NCI-H146 (cell line): ENCODE measurements around the gene ALKBH2.

Source experiments
- DNase-seq: peaks from one replicate; lab custom pipeline; 2025; lab: John Stamatoyannopoulos, UW

Gene ALKBH2

DNA sequence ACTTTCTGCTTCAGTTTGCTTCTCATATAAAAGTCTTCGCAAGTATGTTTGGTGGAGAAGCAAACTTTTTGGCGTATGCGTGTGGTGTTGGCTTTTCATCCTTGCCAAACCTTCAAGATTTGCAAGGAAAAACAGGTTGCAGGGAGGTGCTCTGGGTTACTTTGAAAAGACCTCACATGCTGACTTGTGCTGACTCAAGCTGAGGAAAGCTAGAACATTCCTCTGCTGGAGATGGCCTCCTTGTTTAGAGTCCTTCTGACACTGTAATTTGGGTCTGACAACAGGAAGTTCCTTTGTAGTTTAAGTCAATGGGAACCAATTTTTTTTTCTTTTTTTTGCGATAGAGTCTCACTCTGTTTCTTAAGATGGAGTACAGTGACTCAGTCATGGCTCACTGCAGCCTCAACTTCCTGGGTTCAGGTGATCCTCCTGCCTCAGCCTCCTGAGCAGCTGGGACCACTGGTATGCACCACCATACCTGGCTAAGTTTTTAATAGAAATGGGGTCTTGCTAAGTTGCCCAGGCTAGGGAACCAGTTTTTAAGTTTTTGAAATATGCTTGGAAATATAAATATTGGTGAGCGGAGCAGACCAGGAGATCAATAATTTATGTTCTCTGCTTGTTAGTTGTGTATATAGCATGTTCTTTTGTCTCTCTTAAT, 20.5 kb upstream of the ALKBH2 start:
- no peak for DNase-seq

DNA sequence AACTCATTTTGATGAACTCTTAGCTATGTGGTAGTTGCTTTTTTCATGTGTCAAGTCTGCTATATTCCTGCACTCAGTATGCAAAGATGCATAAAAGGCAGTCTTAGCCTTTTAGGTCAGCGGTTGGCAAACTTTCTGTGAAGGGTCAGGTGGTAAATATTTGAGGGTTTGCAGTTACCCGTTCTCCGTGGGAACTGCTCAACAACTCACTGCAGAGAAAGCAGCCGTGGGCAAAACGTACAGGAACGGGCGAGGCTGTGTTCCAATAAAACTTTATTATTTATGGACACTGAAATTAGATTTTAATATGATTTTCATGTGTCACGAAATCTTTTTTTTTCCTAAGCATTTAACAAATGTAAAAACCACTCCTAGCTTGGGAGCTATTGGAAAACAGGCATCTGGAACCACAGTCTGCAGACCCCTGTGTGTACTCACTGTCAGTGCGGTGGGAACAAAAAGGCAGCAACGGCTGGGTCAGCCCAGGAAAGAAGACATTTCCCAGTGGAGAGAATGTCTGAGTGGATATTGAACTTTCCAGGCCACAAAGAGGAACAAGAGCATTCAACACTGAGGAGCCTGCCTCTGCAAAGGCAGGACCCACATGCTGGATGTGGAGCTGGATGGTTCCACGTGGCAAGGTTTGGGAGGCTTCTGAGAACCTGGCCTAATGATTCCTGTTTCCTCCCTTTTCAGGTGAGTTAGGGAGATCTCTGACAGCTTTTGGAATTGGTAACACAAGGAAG, 19.6 kb upstream of the ALKBH2 start:
- no peak for DNase-seq

DNA sequence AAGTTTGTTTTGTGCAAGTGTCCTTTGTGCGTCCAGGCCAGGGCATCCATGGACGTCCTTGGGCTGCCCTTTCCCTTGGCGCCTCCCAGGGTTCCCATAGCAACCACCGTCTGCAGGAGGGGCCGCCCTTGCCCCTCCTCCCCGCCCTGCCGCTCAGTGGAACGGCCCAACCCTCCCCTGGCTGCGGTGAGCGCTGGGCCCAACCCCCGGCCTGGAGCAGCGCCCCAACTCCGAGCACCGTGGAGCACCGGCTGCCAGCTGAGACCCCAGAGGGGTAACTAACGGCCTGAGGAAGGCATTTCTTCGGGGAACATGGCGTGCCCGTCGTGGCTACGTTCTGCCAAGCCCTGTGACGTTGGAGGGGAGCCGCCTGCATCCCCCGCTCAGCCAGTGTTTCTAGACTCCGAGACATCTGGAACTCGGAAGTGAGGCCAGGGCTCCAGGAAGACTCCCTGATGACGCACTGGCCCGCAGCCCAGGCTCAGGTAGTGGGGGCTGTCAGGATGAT, 17.8 kb upstream of the ALKBH2 start:
- DNase-seq = no peak

DNA sequence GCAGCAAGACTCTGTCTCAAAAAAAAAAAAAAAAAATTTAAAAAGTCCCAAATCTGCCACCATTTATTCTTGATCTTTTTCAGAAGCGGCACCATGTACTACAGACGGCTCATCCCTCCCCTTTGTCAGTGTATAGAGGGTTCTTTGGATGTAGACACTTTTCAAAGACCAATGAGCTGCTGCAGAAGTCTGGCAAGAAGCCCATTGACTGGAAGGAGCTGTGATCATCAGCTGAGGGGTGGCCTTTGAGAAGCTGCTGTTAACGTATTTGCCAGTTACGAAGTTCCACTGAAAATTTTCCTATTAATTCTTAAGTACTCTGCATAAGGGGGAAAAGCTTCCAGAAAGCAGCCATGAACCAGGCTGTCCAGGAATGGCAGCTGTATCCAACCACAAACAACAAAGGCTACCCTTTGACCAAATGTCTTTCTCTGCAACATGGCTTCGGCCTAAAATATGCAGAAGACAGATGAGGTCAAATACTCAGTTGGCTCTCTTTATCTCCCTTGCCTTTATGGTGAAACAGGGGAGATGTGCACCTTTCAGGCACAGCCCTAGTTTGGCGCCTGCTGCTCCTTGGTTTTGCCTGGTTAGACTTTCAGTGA, 16.6 kb upstream of the ALKBH2 start:
- DNase-seq = no peak

GRCh38 chr12:109105176-109105575, 11.9 kb upstream of the ALKBH2 start:
- DNase-seq = no peak

GRCh38 chr12:109102491-109102890, 9.2 kb upstream of the ALKBH2 start:
- no peak for DNase-seq

DNA sequence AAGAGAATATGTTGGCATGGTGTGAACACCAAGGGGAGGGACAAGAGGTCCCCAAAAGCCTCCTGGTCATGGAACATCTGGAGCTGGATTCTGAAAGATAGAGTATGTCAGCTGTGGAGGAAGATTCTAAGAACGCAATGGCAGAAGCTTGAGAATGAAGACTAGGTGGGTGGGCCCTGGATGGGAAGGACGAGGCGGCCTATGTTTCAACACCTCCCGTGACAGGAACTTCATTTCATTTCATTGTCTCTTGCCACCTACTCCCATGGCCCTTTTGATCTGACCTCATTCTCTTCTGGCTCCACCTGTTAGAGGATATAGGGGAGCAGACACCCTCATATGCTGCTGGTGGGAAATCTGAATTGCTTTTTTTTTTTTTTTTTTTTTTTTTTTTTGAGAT, 7.5 kb upstream of the ALKBH2 start:
- DNase-seq = no peak

DNA sequence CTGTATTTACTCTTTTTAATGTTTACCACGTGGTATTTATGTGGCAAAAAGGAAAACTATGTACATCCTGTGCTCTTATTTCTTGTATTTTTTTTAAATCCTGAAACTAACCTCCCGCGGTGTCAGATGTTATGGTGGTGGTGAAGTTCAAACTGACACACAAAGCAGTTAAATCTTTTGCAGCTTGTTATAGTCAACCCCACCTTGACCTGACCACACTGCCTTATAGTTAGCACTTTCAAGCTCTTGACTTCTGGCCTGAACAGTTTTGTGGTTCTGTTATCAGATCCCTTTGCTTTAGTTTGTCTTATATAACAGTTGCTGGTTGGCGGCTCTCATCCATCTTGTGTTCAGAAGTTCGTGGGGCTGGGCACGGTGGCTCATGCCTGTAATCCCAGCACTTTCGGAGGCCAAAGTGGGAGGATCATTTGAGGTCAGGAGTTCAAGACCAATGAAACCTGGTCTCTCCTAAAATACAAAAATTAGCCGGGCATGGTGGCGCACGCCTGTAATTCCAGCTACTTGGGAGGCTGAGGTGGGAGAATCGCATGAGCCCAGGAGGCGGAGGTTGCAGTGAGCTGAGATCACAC, 6.3 kb upstream of the ALKBH2 start:
- DNase-seq = no peak

DNA sequence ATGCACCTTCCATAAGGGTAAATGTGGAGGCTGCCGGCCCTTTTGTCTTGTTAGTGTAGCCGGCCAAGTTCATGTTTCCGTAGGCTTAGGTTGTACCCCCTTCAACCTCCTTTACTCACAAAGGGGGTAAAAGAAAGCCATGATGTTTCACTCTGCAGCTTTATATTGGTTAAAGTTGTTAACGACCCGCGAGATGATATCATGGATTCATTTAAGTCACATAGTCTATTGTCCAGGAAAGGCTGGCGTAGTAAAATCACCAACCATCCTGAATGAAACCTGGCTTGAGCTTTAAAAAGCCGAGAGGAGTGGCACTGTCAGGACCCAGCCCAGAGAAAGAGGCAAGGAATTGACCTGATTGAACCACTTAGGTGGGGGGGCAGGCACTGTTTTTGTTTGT, 5.4 kb upstream of the ALKBH2 start:
- no peak for DNase-seq

- peak; percentile 77 for DNase-seq
Measured at GRCh38 chr12:109098183-109098604, 4.9 kb upstream of the ALKBH2 start.

DNA sequence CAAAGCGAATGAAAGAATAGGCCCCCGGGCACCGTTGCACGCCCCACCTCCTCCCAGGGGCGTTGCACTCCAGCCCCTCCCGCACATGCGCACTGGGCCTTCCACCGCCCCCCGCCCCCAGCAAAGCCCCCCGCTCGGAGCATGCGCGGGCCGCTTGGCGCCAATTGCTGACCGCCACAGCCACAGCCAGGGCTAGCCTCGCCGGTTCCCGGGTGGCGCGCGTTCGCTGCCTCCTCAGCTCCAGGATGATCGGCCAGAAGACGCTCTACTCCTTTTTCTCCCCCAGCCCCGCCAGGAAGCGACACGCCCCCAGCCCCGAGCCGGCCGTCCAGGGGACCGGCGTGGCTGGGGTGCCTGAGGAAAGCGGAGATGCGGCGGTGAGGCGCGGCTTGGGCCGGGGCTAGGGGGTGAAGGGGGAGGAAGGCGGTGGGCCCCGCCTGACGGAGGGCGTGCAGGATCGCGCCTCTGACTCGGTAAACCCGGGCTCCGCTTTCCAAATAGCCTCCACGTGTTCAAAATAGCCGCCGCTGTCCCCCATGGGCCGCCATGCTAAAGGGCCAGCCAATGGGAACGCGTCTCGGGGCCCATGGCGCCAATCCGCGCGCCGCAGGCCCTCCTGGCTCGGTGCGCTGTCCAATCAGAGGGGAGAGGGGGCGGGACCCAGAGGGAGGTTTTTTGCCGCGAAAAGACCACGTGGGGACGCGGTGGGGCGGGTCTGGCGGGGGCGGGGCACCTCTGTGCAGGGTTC, 4.3 kb upstream of the ALKBH2 start, which contains the start of gene UNG:
UNG (plus strand) TSS at position 163 of the 748 bp plus-strand sequence; CDS start at position 246, 83 bp downstream.
- peak; percentile 97 for DNase-seq

DNA sequence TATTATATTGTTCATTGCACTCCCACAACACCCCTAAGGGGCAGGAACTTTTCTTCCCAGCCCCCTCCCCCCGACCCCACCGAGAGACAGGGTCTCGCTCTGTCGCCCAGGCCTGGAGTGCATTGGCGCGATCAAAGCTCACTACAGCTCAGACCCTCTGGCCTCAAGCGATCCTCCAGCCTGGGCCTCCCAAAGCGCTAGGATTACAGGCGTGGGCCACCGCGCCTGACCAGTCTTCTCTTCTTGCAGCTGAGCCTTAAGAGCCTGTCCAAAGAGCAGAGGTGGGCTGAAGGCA, 3.8 kb upstream of the ALKBH2 start:
- no peak for DNase-seq

- no peak for DNase-seq
Measured at GRCh38 chr12:109092497-109093021, 713 bp downstream of the ALKBH2 start.

DNA sequence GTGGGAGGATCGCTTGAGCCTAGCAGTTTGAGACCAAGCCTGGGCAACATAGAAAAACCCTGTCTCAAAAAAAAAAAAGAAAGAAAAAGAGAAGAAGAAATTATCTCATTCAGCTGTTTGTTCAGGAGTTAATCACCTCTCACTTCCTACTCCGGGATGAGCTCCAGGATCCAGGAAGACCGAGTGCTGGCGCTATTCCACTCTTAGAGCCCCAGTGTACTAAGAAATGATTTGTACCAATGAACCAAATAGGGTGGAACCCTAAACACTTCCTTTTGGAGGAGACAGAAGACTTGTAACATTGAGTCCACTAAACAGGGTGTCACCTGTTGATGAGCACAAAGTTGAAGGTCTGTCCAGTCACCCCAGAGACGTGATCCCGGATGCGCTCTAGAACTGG, 3.6 kb downstream of the ALKBH2 start:
- no peak for DNase-seq

DNA sequence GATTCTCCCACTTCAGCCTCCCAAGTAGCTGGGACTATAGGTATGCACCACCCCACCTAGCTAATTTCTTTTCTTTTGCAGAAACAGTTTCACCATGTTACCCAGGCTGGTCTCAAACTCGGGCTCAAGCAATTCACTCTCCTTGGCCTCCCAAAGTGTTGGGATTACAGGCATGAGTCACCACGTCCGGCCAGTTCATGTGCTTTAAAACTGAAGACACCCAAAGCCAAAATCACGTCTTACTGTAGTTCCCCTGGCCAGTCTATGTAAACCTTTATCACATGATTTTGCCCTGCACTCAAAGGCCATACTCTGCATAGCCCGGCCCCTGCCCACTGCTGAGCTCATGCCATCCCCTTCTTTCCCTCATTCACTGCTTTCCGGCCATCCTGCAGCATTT, 4.5 kb downstream of the ALKBH2 start:
- DNase-seq = no peak

DNA sequence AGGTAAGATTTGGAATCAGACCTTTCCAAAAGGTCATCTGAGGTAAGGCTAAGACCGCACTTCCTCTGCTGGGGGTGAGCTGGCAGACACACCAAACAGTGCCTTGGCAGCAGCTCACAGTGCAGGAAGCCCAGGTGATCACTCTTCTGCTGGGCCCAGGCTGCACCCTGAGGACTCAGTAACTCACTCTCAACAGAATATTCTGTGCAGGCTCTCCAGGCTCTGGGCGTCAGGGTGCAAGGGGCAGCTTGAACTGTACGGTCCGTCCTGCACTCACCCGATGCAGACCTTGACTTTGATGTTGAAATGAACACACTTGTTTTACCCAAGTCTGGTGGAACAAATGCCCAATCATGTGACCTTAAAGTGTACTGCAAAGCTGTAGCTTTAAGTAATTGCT, 6.0 kb downstream of the ALKBH2 start:
- DNase-seq = no peak

DNA sequence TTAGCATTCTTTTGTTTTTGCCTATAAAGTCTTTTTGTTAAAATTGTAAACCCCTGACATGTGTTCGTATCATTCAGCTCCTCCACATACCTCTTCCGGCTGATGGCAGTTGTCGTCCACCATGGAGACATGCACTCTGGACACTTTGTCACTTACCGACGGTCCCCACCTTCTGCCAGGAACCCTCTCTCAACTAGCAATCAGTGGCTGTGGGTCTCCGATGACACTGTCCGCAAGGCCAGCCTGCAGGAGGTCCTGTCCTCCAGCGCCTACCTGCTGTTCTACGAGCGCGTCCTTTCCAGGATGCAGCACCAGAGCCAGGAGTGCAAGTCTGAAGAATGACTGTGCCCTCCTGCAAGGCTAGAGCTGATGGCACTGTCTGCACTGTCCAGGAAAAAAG, 7.7 kb downstream of the ALKBH2 start:
- no peak for DNase-seq

GRCh38 chr12:109084425-109084824, 8.8 kb downstream of the ALKBH2 start:
- no peak for DNase-seq

DNA sequence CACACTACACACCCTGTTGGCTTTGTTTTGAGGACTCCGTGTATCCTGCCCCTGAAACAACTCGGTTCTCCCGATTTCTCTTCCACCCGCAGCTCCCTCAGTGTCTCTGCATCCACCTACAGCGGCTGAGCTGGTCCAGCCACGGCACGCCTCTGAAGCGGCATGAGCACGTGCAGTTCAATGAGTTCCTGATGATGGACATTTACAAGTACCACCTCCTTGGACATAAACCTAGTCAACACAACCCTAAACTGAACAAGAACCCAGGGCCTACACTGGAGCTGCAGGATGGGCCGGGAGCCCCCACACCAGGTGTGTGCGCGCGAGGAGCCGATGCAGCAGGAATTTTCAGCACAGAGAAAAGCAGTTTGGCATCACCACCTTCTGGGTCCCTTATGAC, 10.5 kb downstream of the ALKBH2 start:
- DNase-seq = no peak

GRCh38 chr12:109074866-109075265, 18.4 kb downstream of the ALKBH2 start:
- no peak for DNase-seq

- no peak for DNase-seq
Measured at GRCh38 chr12:109069307-109070271, 23.7 kb downstream of the ALKBH2 start.
